ENCODE measurements around the gene TMEM129.
A peak's percentile ranks its signal among the peaks of the same experiment; 100 is the strongest.

TMEM129 gene

GRCh38 chr4:1721003-1721665 lies at the start of gene TMEM129, which contains the start of gene TACC3:
Gene TMEM129, minus strand, starts transcription at chr4:1721323. Its CDS starts 486 bp downstream, at chr4:1720837.
Gene TACC3, plus strand, starts transcription at chr4:1721521. Its CDS starts 1,901 bp downstream, at chr4:1723422.
- Histone ChIP-seq H3K79me2 (ENCODE audit: control insufficient read depth, insufficient read depth, low read length, unreplicated experiment) (peaks cover 75% of the 10 kb centered on the region), H3K36me3 (ENCODE audit: insufficient read depth, low read length) (peaks cover 8% of the 10 kb centered on the region; the same call in 1 of the 2 replicates), H3K4me3 (ENCODE audit: low read depth, low read length) (peak within 1 kb of the TSS; percentile 82), H3K4me1 (ENCODE audit: control insufficient read depth, insufficient read depth, low read length, unreplicated experiment) (peaks cover 21% of the 10 kb centered on the region), H2AFZ (ENCODE audit: low read length, unreplicated experiment) (peak within 1 kb of the TSS; percentile 53), H3K27me3 (ENCODE audit: insufficient read depth, low read length) (no peaks in the 10 kb centered on the region), H3K27ac (ENCODE audit: low read depth, low read length) (peak within 1 kb of the TSS; percentile 55; the same call in 1 of the 2 replicates)

- no peaks in the 10 kb centered on the region for H3K4me1 ChIP-seq (ENCODE audit: control insufficient read depth, insufficient read depth, low read length, unreplicated experiment)
- no peaks in the 10 kb centered on the region for H3K36me3 ChIP-seq (ENCODE audit: insufficient read depth, low read length)
- H3K79me2 ChIP-seq (ENCODE audit: control insufficient read depth, insufficient read depth, low read length, unreplicated experiment) = no peaks in the 10 kb centered on the region
- H3K27ac ChIP-seq (ENCODE audit: low read depth, low read length) = no peak overlapping the region
- H2AFZ ChIP-seq (ENCODE audit: low read length, unreplicated experiment) = no peak overlapping the region
- no peak overlapping the region for H3K4me3 ChIP-seq (ENCODE audit: low read depth, low read length)
- no peaks in the 10 kb centered on the region for H3K27me3 ChIP-seq (ENCODE audit: insufficient read depth, low read length)
Observed at GRCh38 chr4:1770791-1771231, 49.7 kb upstream of the TMEM129 start.

GRCh38 chr4:1770245-1770644 lies 49.1 kb upstream of the TMEM129 start:
- H3K27ac ChIP-seq (ENCODE audit: low read depth, low read length) = no peak overlapping the region
- no peaks in the 10 kb centered on the region for H3K36me3 ChIP-seq (ENCODE audit: insufficient read depth, low read length)
- H3K27me3 ChIP-seq (ENCODE audit: insufficient read depth, low read length) = no peaks in the 10 kb centered on the region
- no peak overlapping the region for H2AFZ ChIP-seq (ENCODE audit: low read length, unreplicated experiment)
- H3K4me1 ChIP-seq (ENCODE audit: control insufficient read depth, insufficient read depth, low read length, unreplicated experiment) = no peaks in the 10 kb centered on the region
- no peak overlapping the region for H3K4me3 ChIP-seq (ENCODE audit: low read depth, low read length)
- no peaks in the 10 kb centered on the region for H3K79me2 ChIP-seq (ENCODE audit: control insufficient read depth, insufficient read depth, low read length, unreplicated experiment)

- Histone ChIP-seq H3K27me3 (ENCODE audit: insufficient read depth, low read length) (no peaks in the 10 kb centered on the region), H3K79me2 (ENCODE audit: control insufficient read depth, insufficient read depth, low read length, unreplicated experiment) (no peaks in the 10 kb centered on the region), H3K4me3 (ENCODE audit: low read depth, low read length) (no peak overlapping the region), H3K4me1 (ENCODE audit: control insufficient read depth, insufficient read depth, low read length, unreplicated experiment) (no peaks in the 10 kb centered on the region), H3K36me3 (ENCODE audit: insufficient read depth, low read length) (no peaks in the 10 kb centered on the region), H3K27ac (ENCODE audit: low read depth, low read length) (no peak overlapping the region), H2AFZ (ENCODE audit: low read length, unreplicated experiment) (no peak overlapping the region)
Observed at GRCh38 chr4:1769692-1770091, 48.6 kb upstream of the TMEM129 start.

- H3K27ac ChIP-seq (ENCODE audit: low read depth, low read length) = no peak overlapping the region
- no peak overlapping the region for H2AFZ ChIP-seq (ENCODE audit: low read length, unreplicated experiment)
- no peaks in the 10 kb centered on the region for H3K36me3 ChIP-seq (ENCODE audit: insufficient read depth, low read length)
- no peaks in the 10 kb centered on the region for H3K79me2 ChIP-seq (ENCODE audit: control insufficient read depth, insufficient read depth, low read length, unreplicated experiment)
- H3K27me3 ChIP-seq (ENCODE audit: insufficient read depth, low read length) = no peaks in the 10 kb centered on the region
- peaks cover 3% of the 10 kb centered on the region for H3K4me1 ChIP-seq (ENCODE audit: control insufficient read depth, insufficient read depth, low read length, unreplicated experiment)
- H3K4me3 ChIP-seq (ENCODE audit: low read depth, low read length) = no peak overlapping the region
Observed at GRCh38 chr4:1768367-1769034, 47.4 kb upstream of the TMEM129 start.

GRCh38 chr4:1767770-1768366 lies 46.7 kb upstream of the TMEM129 start:
- H3K27me3 ChIP-seq (ENCODE audit: insufficient read depth, low read length) = no peaks in the 10 kb centered on the region
- no peak overlapping the region for H3K27ac ChIP-seq (ENCODE audit: low read depth, low read length)
- H2AFZ ChIP-seq (ENCODE audit: low read length, unreplicated experiment) = peak overlapping the region; percentile 50
- H3K4me3 ChIP-seq (ENCODE audit: low read depth, low read length) = no peak overlapping the region
- no peaks in the 10 kb centered on the region for H3K36me3 ChIP-seq (ENCODE audit: insufficient read depth, low read length)
- peaks cover 3% of the 10 kb centered on the region for H3K4me1 ChIP-seq (ENCODE audit: control insufficient read depth, insufficient read depth, low read length, unreplicated experiment)
- no peaks in the 10 kb centered on the region for H3K79me2 ChIP-seq (ENCODE audit: control insufficient read depth, insufficient read depth, low read length, unreplicated experiment)

- Histone ChIP-seq H3K27me3 (ENCODE audit: insufficient read depth, low read length) (no peaks in the 10 kb centered on the region), H3K4me1 (ENCODE audit: control insufficient read depth, insufficient read depth, low read length, unreplicated experiment) (peaks cover 3% of the 10 kb centered on the region), H3K79me2 (ENCODE audit: control insufficient read depth, insufficient read depth, low read length, unreplicated experiment) (no peaks in the 10 kb centered on the region), H2AFZ (ENCODE audit: low read length, unreplicated experiment) (peak overlapping the region; percentile 50), H3K36me3 (ENCODE audit: insufficient read depth, low read length) (no peaks in the 10 kb centered on the region), H3K4me3 (ENCODE audit: low read depth, low read length) (no peak overlapping the region), H3K27ac (ENCODE audit: low read depth, low read length) (no peak overlapping the region)
Observed at GRCh38 chr4:1767061-1767769, 46.1 kb upstream of the TMEM129 start.

- H3K4me3 ChIP-seq (ENCODE audit: low read depth, low read length) = no peak overlapping the region
- H3K4me1 ChIP-seq (ENCODE audit: control insufficient read depth, insufficient read depth, low read length, unreplicated experiment) = peaks cover 3% of the 10 kb centered on the region
Observed at GRCh38 chr4:1766106-1767060, 45.3 kb upstream of the TMEM129 start.

GRCh38 chr4:1765409-1766072 lies 44.4 kb upstream of the TMEM129 start:
- peaks cover 3% of the 10 kb centered on the region for H3K4me1 ChIP-seq (ENCODE audit: control insufficient read depth, insufficient read depth, low read length, unreplicated experiment)
- H3K36me3 ChIP-seq (ENCODE audit: insufficient read depth, low read length) = no peaks in the 10 kb centered on the region
- no peak overlapping the region for H3K4me3 ChIP-seq (ENCODE audit: low read depth, low read length)
- no peak overlapping the region for H3K27ac ChIP-seq (ENCODE audit: low read depth, low read length)
- no peaks in the 10 kb centered on the region for H3K79me2 ChIP-seq (ENCODE audit: control insufficient read depth, insufficient read depth, low read length, unreplicated experiment)
- no peak overlapping the region for H2AFZ ChIP-seq (ENCODE audit: low read length, unreplicated experiment)
- no peaks in the 10 kb centered on the region for H3K27me3 ChIP-seq (ENCODE audit: insufficient read depth, low read length)

More at GRCh38 chr4:1766106-1767060, 45.3 kb upstream of the TMEM129 start:
- no peak overlapping the region for H3K27ac ChIP-seq (ENCODE audit: low read depth, low read length)
- no peaks in the 10 kb centered on the region for H3K79me2 ChIP-seq (ENCODE audit: control insufficient read depth, insufficient read depth, low read length, unreplicated experiment)
- H3K27me3 ChIP-seq (ENCODE audit: insufficient read depth, low read length) = no peaks in the 10 kb centered on the region
- H2AFZ ChIP-seq (ENCODE audit: low read length, unreplicated experiment) = no peak overlapping the region
- H3K36me3 ChIP-seq (ENCODE audit: insufficient read depth, low read length) = no peaks in the 10 kb centered on the region

Data from ACC112 (cell line).